ENCODE results near the gene TEX19. TPM values are rescaled to one million over a fixed set of nuclear protein-coding genes. Genes with fewer than 3 reads are reported as not detected.

TEX19 gene
- 0.17 to 0.61 TPM (median 0.43 TPM) in 5 replicates for total RNA-seq (2022; extraction: Qiagen RNA extraction; ENCODE audit: low read depth)

DNA sequence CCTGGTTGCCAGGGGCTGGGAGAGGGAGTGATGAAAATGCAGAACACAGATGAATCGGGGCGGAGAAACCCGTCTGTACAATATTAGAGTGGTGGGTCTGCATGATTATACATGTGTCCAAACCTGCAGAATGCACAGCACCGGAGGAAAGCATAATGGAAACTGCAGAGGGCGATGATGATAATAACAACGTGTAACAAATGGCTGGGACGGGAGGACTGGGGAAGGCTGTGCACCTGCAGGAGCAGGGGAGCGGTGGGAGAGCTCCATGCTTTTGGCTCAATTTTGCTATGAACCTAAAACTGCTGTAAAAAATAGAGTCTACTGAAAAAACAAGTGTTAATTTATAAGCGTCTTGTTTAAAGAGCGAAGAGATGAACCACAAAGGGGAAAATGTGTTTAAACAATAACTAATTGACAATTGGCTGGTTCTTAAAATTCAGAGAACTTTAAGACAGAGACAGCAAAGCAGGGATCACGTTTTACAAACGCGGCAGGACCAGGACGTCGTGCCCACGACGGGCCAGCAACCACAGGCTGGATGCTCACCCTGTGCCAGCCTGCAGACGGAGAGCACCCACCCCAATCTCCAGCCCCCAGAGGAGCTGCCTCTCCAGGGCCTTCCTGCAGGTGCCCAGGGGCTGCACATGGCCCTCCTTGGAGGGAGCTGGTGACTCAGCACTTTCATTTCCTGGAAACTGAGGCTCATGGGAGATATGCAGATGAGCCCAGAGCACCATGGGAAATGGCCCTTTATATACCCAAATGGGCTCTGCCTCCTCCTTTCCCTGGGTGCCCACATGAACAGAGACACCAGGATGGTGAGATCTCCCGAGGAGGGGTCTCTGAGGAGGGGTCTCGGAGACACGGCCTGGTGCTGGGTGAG is at the start of gene TEX19:
Gene TEX19 (plus strand): TSS at position 783 of the 886 bp plus-strand sequence. CDS start 2,904 bp downstream, outside the sequence.

DNA sequence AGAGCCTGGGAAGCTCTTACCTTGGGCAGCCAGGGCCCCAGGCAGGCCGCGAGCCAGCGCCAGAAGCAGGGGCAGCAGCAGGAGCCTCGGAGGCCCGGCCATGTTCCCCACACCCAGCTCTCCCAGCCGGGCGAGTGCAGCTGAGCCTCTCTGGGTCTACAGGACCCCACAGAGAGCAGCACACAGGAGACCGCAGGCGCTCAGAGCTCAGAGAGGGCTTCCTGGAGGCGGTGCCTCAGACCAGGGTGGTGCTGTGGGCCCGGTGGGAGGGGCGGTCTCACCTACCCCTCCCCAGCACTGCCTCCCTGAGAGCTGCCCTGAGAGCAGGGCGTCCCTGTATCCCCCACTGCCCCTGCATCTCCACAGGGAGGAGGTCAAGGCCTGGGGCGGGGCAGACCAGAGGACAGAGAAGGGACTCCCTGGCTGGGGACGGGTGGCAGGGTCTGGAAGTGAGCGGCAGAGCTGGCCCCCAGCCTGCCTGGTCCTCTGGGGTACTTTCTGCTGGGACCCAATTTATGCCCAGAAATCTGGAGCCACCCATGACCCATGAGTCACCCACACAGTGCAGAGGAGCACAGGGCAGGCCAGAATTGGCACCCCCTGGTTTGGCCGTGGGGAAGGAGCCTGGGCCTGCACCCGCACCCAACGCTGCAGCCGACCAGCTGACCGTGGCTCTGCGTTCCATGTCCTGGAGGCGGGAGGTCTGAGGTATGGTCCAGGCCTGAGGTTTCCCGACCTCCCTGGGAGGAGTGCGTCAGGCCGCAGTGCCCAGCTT is 41.5 kb upstream of the TEX19 start, which contains the start of gene CD7:
Gene CD7 (minus strand): TSS at position 215 of the 775 bp plus-strand sequence. CDS start 113 bp downstream, at position 102.

GRCh38 chr17:82333279-82334171 is 25.5 kb upstream of the TEX19 start, which contains the start of gene SECTM1:
TSS of gene SECTM1 (minus strand) at chr17:82333766. CDS start at chr17:82327240, 6,526 bp downstream.

DNA sequence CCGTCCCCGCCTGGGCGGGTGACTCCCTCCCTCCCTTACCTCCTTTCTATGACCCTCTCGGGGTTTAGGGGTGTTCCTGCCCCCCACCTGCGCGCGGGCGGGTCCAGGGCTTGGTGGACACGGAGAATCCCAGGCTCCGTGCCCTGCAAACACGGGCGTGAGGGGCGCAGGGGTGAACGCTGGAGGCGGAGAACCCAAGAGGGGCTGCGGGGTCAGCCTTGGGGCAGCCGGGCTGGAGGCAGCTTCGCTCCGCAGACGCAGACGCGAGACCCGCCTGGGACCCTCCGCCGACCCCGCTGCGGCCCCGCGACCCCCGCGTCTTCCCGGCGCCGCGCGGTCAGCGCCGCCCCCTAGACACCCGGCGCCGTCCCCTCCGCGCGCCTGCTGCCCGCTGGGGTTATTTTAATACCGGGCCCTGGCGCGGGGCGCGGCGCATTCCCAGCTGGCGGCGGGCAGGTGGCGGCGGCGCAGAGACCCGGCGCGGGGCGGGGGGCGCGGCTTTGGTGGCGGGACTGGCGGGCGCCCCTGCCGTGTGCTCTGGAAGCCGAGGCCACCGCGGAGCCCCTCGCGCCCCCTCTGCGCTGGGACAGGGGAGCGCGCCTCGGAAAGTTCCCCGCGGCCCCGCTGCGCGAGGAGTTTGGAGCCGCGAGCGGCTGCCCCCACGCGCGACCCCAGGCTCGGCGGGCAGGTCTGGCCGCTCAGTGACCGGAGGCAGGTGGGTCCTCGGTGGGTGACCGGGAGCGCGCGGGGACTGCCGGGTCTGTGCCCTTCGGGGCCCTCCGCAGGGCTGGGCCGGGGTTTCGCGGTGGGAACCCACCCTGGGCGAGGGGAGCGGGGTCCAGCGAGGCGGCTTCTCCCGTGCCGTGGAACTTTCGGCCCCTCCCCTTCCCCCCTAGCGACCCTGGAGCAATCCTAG is 12.5 kb downstream of the TEX19 start, which contains the start of gene UTS2R:
Gene UTS2R (plus strand): TSS at position 433 of the 916 bp plus-strand sequence. CDS start 2,560 bp downstream, outside the sequence.

Other genes with a start within 250 kb of the TEX19 start
- 16.0 to 26.7 TPM (median 25.6 TPM) in 5 replicates for gene CCDC57, start 146.4 kb upstream of the TEX19 start, total RNA-seq (2022; extraction: Qiagen RNA extraction; ENCODE audit: low read depth)
- gene SLC16A3, start 130.2 kb upstream of the TEX19 start, total RNA-seq (2022; extraction: Qiagen RNA extraction; ENCODE audit: low read depth): 80.8 to 123 TPM (median 106 TPM) in 5 replicates
- 138 to 180 TPM (median 174 TPM) in 5 replicates for gene CSNK1D, start 85.5 kb upstream of the TEX19 start, total RNA-seq (2022; extraction: Qiagen RNA extraction; ENCODE audit: low read depth)
- gene CD7, start 41.6 kb upstream of the TEX19 start, total RNA-seq (2022; extraction: Qiagen RNA extraction; ENCODE audit: low read depth): 0.36 TPM in 1 of 5 replicates, not detected in the others
- 0.79 to 2.0 TPM (median 1.0 TPM) in 5 replicates for gene SECTM1, start 25.5 kb upstream of the TEX19 start, total RNA-seq (2022; extraction: Qiagen RNA extraction; ENCODE audit: low read depth)
- not detected in 5 replicates for gene UTS2R, start 12.5 kb downstream of the TEX19 start, total RNA-seq (2022; extraction: Qiagen RNA extraction; ENCODE audit: low read depth)
- gene HEXD, start 59.1 kb downstream of the TEX19 start, total RNA-seq (2022; extraction: Qiagen RNA extraction; ENCODE audit: low read depth): 9.7 to 15.0 TPM (median 13.7 TPM) in 5 replicates
- 17.8 to 26.9 TPM (median 23.3 TPM) in 5 replicates for gene OGFOD3, start 59.3 kb downstream of the TEX19 start, total RNA-seq (2022; extraction: Qiagen RNA extraction; ENCODE audit: low read depth)
- 44.7 to 61.2 TPM (median 59.1 TPM) in 5 replicates for gene CYBC1, start 91.5 kb downstream of the TEX19 start, total RNA-seq (2022; extraction: Qiagen RNA extraction; ENCODE audit: low read depth)
- gene NARF, start 99.5 kb downstream of the TEX19 start, total RNA-seq (2022; extraction: Qiagen RNA extraction; ENCODE audit: low read depth): 52.1 to 64.1 TPM (median 55.2 TPM) in 5 replicates
- gene FOXK2, start 160.5 kb downstream of the TEX19 start, total RNA-seq (2022; extraction: Qiagen RNA extraction; ENCODE audit: low read depth): 44.6 to 57.7 TPM (median 48.6 TPM) in 5 replicates